IMR-90 (cell line): Measurements from ENCODE around the gene SLC16A14. TPM values are rescaled to one million over a fixed set of nuclear protein-coding genes. Genes with fewer than 3 reads are reported as not detected.

Source experiments
- ATAC-seq: fragments of 200-7000 bp; cut with Tn5 transposase; 2 replicates; pipeline ENCODE4 v1.9.1; 2020; ENCODE audit warnings: low read depth, mild to moderate bottlenecking, moderate library complexity
- BruUV-seq: library from RNA; stranded (reverse); fragments of 400-500 nt; replicated peaks from 2 replicates; lab custom pipeline; 2021; lab: Mats Ljungman, UMichigan
- CTCF ChIA-PET: fragments of 300-600 bp; formaldehyde crosslinking; extraction: SDS; loops from one replicate; lab custom pipeline; 2021; ENCODE audit warnings: antibody characterized with exemption; lab: Yijun Ruan, JAX
- POLR2A ChIA-PET: fragments of 300-600 bp; sonication (Branson Sonifier 250); formaldehyde crosslinking; loops from one replicate; lab custom pipeline; 2022; ENCODE audit warnings: antibody characterized with exemption; ENCODE audit not compliant: unreplicated experiment; lab: Charles Lee
- DNase-seq: peaks from one replicate; pipeline ENCODE4 v3.0.0; 2013
- H2AFZ ChIP-seq: replicated peaks from 2 replicates; pipeline ENCODE3; 2013; ENCODE audit warnings: low read length, mild to moderate bottlenecking; ENCODE audit not compliant: poor library complexity
- H2AK5ac ChIP-seq: 2 replicates; pipeline ENCODE4 v1.6.1; 2013; ENCODE audit warnings: low read depth, low read length, inconsistent platforms
- H2AK9ac ChIP-seq: replicated peaks from 2 replicates; pipeline ENCODE3; 2013; ENCODE audit warnings: mild to moderate bottlenecking, low read depth, low read length, moderate library complexity; ENCODE audit not compliant: poor library complexity
- H2BK120ac ChIP-seq: 2 replicates; pipeline ENCODE4 v1.6.1; 2013; ENCODE audit warnings: low read depth, low read length, inconsistent platforms
- H2BK15ac ChIP-seq: 3 replicates; pipeline ENCODE4 v1.6.1; 2013; ENCODE audit warnings: low read depth, low read length, inconsistent platforms
- H2BK20ac ChIP-seq: 2 replicates; pipeline ENCODE4 v1.6.1; 2013; ENCODE audit warnings: low read depth, mild to moderate bottlenecking, inconsistent platforms, low read length, moderate library complexity
- H2BK5ac ChIP-seq: 2 replicates; pipeline ENCODE4 v1.6.1; 2013; ENCODE audit warnings: mild to moderate bottlenecking, low read depth, low read length, inconsistent platforms; ENCODE audit not compliant: poor library complexity, severe bottlenecking
- H3K14ac ChIP-seq: replicated peaks from 2 replicates; pipeline ENCODE4 v1.6.1; 2013; ENCODE audit warnings: low read depth, low read length, inconsistent platforms
- H3K18ac ChIP-seq: 2 replicates; pipeline ENCODE4 v1.6.1; 2013; ENCODE audit warnings: low read depth, low read length, control low read depth
- H3K23ac ChIP-seq: 2 replicates; pipeline ENCODE4 v1.6.1; 2013; ENCODE audit warnings: low read depth, low read length, inconsistent platforms
- H3K27ac ChIP-seq: 2 replicates; pipeline ENCODE4 v1.5.1; 2013; ENCODE audit warnings: mild to moderate bottlenecking, control low read depth, low read length; ENCODE audit not compliant: insufficient read depth
- H3K27me3 ChIP-seq: 2 replicates; pipeline ENCODE4 v1.6.1; 2013; ENCODE audit warnings: low read length; ENCODE audit not compliant: control insufficient read depth, insufficient read depth
- H3K36me3 ChIP-seq: 2 replicates; pipeline ENCODE4 v1.6.1; 2013; ENCODE audit warnings: low read length, mixed read lengths; ENCODE audit not compliant: control insufficient read depth, insufficient read depth
- H3K4ac ChIP-seq: 2 replicates; pipeline ENCODE4 v1.6.1; 2013; ENCODE audit warnings: low read depth, low read length, inconsistent platforms
- H3K4me1 ChIP-seq: 2 replicates; pipeline ENCODE4 v1.6.1; 2013; ENCODE audit warnings: low read length, mixed read lengths; ENCODE audit not compliant: control insufficient read depth, insufficient read depth
- H3K4me2 ChIP-seq: 2 replicates; pipeline ENCODE4 v1.6.1; 2013; ENCODE audit warnings: low read depth, mild to moderate bottlenecking, control low read depth, low read length, moderate library complexity
- H3K4me3 ChIP-seq: 2 replicates; pipeline ENCODE4 v1.5.1; 2013; ENCODE audit warnings: low read depth, mild to moderate bottlenecking, control low read depth, low read length, moderate library complexity; ENCODE audit not compliant: insufficient read depth
- H3K56ac ChIP-seq: 2 replicates; pipeline ENCODE4 v1.6.1; 2013; ENCODE audit warnings: low read length, inconsistent platforms; ENCODE audit not compliant: insufficient read depth; ENCODE audit errors: extremely low read depth
- H3K79me1 ChIP-seq, 2 experiments: 2 replicates each; pipeline ENCODE4 v1.6.1; 2013; ENCODE audit warnings: low read length in 2 of 2, inconsistent platforms in 1 of 2, low read depth in 1 of 2
- H3K9ac ChIP-seq: 2 replicates; pipeline ENCODE4 v1.6.1; 2013; ENCODE audit warnings: low read depth, low read length, control low read depth
- H3K9me1 ChIP-seq: 2 replicates; pipeline ENCODE4 v1.6.1; 2013; ENCODE audit warnings: low read length, inconsistent platforms; ENCODE audit not compliant: insufficient read depth
- H3K9me3 ChIP-seq: 2 replicates; pipeline ENCODE4 v1.6.1; 2013; ENCODE audit warnings: low read length; ENCODE audit not compliant: control insufficient read depth, insufficient read depth
- H4K20me1 ChIP-seq: 2 replicates; pipeline ENCODE4 v1.6.1; 2013; ENCODE audit warnings: low read length, inconsistent platforms; ENCODE audit not compliant: insufficient read depth
- H4K5ac ChIP-seq: 2 replicates; pipeline ENCODE4 v1.6.1; 2013; ENCODE audit warnings: mild to moderate bottlenecking, low read depth, low read length, control low read depth
- H4K8ac ChIP-seq, 2 experiments: 2 replicates each; pipeline ENCODE4 v1.6.1; 2013; ENCODE audit warnings: low read depth in 2 of 2, low read length in 2 of 2, control low read depth in 1 of 2, inconsistent platforms in 1 of 2
- H4K91ac ChIP-seq: 2 replicates; pipeline ENCODE4 v1.6.1; 2013; ENCODE audit warnings: low read depth, low read length, inconsistent platforms; ENCODE audit not compliant: insufficient read depth
- FOS ChIP-seq: fragments of 150-350 bp; IDR thresholded peaks from 2 replicates; pipeline ENCODE4 v1.6.1; 2016; ENCODE audit warnings: low read depth, low read length
- MXI1 ChIP-seq: IDR thresholded peaks from 2 replicates; pipeline ENCODE4 v1.6.1; 2012; ENCODE audit warnings: low read depth, mild to moderate bottlenecking, low read length, moderate library complexity, borderline replicate concordance
- POLR2A ChIP-seq: IDR thresholded peaks from 2 replicates; pipeline ENCODE4 v1.6.1; 2012; ENCODE audit warnings: mild to moderate bottlenecking, low read depth, low read length
- RCOR1 ChIP-seq: IDR thresholded peaks from 2 replicates; pipeline ENCODE4 v1.6.1; 2012; ENCODE audit warnings: mild to moderate bottlenecking, low read length, improper control_type of control experiment; ENCODE audit not compliant: insufficient replicate concordance
- RFX5 ChIP-seq: IDR thresholded peaks from 2 replicates; pipeline ENCODE4 v1.8.0; 2012; ENCODE audit warnings: low read depth, mild to moderate bottlenecking, low read length, moderate library complexity
- WGBS, 2 experiments: methylation state at CpG; one replicate each; pipeline versions ENCODE4 v1.1.5 to v1.1.7; 2013; ENCODE audit warnings: missing lambda C conversion rate in 2 of 2; ENCODE audit not compliant: insufficient read length in 1 of 2; ENCODE audit errors: extremely low coverage in 2 of 2; 5-methylcytosine and 5-hydroxymethylcytosine counted together
- dilution Hi-C: fragments of 300-500 bp; cut with HindIII; formaldehyde crosslinking; loops from one replicate; pipeline ENCODE4 v1.14.3; 2018; ENCODE audit warnings: low sequenced_read_pairs; ENCODE audit not compliant: unreplicated experiment
- in situ Hi-C: fragments of 300-500 bp; cut with MboI; formaldehyde crosslinking; loops from 3 replicates; pipeline ENCODE4 v1.14.3; 2019; ENCODE audit warnings: low sequenced_read_pairs, inconsistent platforms, mixed read lengths
- intact Hi-C: fragments of 100-400 bp; cut with micrococcal nuclease; formaldehyde crosslinking; loops from 2 replicates; pipeline ENCODE4 v1.10.0; 2022
- polyA plus RNA-seq, 3 experiments: library from polyadenylated mRNA; depleted of rRNA; stranded (reverse); fragments of >200 nt; gene quantifications; 2 replicates each; pipeline ENCODE4 v1.2.3, GENCODE V29; 2012; ENCODE audit warnings: low replicate concordance in 1 of 3
- total RNA-seq: library from RNA; depleted of rRNA; stranded (reverse); fragments of >200 nt; gene quantifications from 2 replicates; pipeline ENCODE4 v1.2.3, GENCODE V29; 2012

Gene SLC16A14
- total and polyA plus RNA-seq, 2 of the 4 experiments (the other 2 are of a cell fraction), result 0.79 to 0.90 TPM

DNA sequence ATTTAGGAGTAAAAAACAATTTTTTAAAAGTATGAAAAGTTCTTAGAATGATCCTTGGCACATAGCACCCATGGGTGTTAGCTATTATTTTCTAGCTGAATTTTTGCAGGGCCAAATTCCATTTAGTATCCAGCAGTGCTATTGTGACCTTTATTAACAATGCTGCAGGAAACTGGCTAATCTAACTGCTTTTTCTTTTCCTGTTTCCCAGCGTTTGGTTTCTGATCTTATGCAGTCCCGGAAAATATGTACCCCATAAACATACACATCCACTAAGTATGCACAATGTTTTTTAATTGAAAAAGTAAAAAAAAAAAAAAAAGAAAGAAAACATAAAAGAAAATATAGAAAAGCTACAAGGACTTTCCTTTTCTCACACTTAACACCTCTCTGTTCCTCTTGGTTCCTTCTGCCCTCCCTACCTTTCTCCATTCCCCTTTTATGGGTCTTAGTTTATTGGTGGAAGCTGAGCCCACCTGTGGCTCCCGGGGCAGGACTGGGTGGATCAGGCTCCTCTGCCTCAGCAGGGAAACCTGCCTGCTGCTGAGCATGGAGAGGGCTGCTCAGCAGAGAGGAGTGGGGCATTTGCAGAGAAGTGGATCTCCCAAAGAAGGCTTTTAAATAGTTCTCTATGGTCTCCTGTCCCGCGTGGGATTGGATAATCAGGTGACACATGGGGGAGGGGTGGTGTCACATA, 9.3 kb upstream of the SLC16A14 start:
- no peak overlapping the region for H2AFZ ChIP-seq
- H3K23ac ChIP-seq, result no peak overlapping the region
- no peak overlapping the region for H3K4me3 ChIP-seq
- H2BK5ac ChIP-seq, result no peak overlapping the region
- no TSS peak for BruUV-seq
- H4K91ac ChIP-seq, result no peak overlapping the region
- ATAC-seq (no peak), DNase-seq (no peak)
- no peak overlapping the region for H3K14ac ChIP-seq
- no peaks in the 10 kb centered on the region; the same call in 1 of the 2 replicates for H3K27me3 ChIP-seq
- no peaks in the 10 kb centered on the region for H3K9me3 ChIP-seq
- WGBS, 2 experiments, result no CpG with 5 or more reads among the region's 5 CpGs
- no peak overlapping the region for H3K56ac ChIP-seq
- H2BK20ac ChIP-seq, result no peak overlapping the region
- H2AK9ac ChIP-seq, result no peak overlapping the region
- CTCF ChIA-PET, result interaction anchor here (0.6 to 1.4 kb wide), 5 partner anchors 12 to 103 kb away, joined by 3 to 5 read pairs (median 3); no protein-coding TSS in a partner anchor
- no peaks in the 10 kb centered on the region for H4K20me1 ChIP-seq
- in situ Hi-C loops (no loop called here), intact Hi-C loops (no loop called here), dilution Hi-C loops (no loop called here)
- no peak overlapping the region for H3K4ac ChIP-seq
- POLR2A ChIA-PET, result interaction anchor here (0.6 kb wide), 1 partner anchor 476 kb away, joined by 5 read pairs; no protein-coding TSS in a partner anchor
- no peak overlapping the region for H3K9ac ChIP-seq
- no peaks in the 10 kb centered on the region for H3K4me1 ChIP-seq
- no peak overlapping the region for H3K27ac ChIP-seq
- no peaks in the 10 kb centered on the region; the same call in 1 of the 2 replicates for H3K9me1 ChIP-seq
- no peak overlapping the region for H2AK5ac ChIP-seq
- H2BK120ac ChIP-seq, result no peak overlapping the region
- H4K8ac ChIP-seq, result no peak overlapping the region
- H4K5ac ChIP-seq, result no peak overlapping the region
- TF ChIP-seq RCOR1, result no peak
- no peak for TF ChIP-seq RFX5
- TF ChIP-seq POLR2A, result no peak
- TF ChIP-seq MXI1, result no peak
- TF ChIP-seq FOS, result no peak
- H3K79me1 ChIP-seq, result no peaks in the 10 kb centered on the region
- H3K4me2 ChIP-seq, result no peak overlapping the region
- H3K36me3 ChIP-seq, result no peaks in the 10 kb centered on the region
- no peak overlapping the region for H2BK15ac ChIP-seq
- no peak overlapping the region for H3K18ac ChIP-seq
